MM.1S (cell line): Measurements from ENCODE around the gene IPO9.

ENCODE experiments used
- EZH2phosphoT487 ChIP-seq: fragments of 300-600 bp; sonication (generic); IDR thresholded peaks from 2 replicates; pipeline ENCODE4 v1.6.1; 2018; ENCODE audit warnings: antibody characterized with exemption, low read length
- TF ChIP-seq, protein P1 (sequence below): fragments of 300-600 bp; sonication (generic); IDR thresholded peaks from 2 replicates; pipeline ENCODE4 v1.5.1; 2016; ENCODE audit warnings: antibody characterized with exemption, low read length, mixed read lengths

DNA sequence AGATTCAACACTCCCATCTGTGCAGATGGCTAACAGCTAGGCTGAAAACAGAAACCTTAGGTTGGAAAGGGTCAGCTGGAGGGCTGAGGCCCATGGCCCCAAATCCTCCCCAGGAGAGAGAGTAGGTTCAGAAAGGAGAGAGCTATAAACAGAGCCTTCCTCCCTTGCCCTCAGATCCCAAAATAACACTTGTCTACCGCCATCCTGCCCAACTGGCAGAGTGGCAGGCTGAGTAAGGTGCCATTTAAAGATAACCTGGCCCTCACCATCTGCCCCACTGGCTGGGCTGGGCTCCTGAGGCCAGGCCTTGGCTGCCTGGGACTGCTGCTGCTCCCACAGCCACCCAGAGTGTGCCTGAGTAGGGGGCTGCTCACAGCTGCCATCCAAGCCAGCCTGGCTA, 55.5 kb downstream of the IPO9 start:
- no peak for TF ChIP-seq EZH2phosphoT487
- TF ChIP-seq, protein P1, sequence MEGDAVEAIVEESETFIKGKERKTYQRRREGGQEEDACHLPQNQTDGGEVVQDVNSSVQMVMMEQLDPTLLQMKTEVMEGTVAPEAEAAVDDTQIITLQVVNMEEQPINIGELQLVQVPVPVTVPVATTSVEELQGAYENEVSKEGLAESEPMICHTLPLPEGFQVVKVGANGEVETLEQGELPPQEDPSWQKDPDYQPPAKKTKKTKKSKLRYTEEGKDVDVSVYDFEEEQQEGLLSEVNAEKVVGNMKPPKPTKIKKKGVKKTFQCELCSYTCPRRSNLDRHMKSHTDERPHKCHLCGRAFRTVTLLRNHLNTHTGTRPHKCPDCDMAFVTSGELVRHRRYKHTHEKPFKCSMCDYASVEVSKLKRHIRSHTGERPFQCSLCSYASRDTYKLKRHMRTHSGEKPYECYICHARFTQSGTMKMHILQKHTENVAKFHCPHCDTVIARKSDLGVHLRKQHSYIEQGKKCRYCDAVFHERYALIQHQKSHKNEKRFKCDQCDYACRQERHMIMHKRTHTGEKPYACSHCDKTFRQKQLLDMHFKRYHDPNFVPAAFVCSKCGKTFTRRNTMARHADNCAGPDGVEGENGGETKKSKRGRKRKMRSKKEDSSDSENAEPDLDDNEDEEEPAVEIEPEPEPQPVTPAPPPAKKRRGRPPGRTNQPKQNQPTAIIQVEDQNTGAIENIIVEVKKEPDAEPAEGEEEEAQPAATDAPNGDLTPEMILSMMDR = no peak
